GM12864 (cell line): ENCODE data around the gene PEPD.
A peak's percentile ranks its signal among the peaks of the same experiment; 100 is the strongest.

Experiments
- DNase-seq: peaks from one replicate; pipeline ENCODE4 v3.0.0-alpha.2; 2011; ENCODE audit warnings: low read depth
- H3K4me3 ChIP-seq: 2 replicates; pipeline ENCODE4 v1.5.1; 2011; ENCODE audit warnings: mild to moderate bottlenecking, low read depth, low read length, control low read depth
- CTCF ChIP-seq: IDR thresholded peaks from 2 replicates; pipeline ENCODE4 v1.5.1; 2011; ENCODE audit warnings: low read depth, mild to moderate bottlenecking, moderate library complexity, low read length, control low read depth, inconsistent platforms; ENCODE audit errors: missing control alignments

PEPD gene

GRCh38 chr19:33373453-33374235, 147.9 kb downstream of the PEPD start, which contains the start of gene CEBPG:
Gene CEBPG (plus strand): TSS chr19:33373709. CDS start chr19:33379240, 5,531 bp downstream.
- peak within 1 kb of the TSS; percentile 89 for H3K4me3 ChIP-seq
- no peak for TF ChIP-seq CTCF
- DNase-seq: peak; percentile 53

- no peak for TF ChIP-seq CTCF
- H3K4me3 ChIP-seq: no peak overlapping the region
- no peak for DNase-seq
Measured at GRCh38 chr19:33370783-33371182, 150.8 kb downstream of the PEPD start.

GRCh38 chr19:33368074-33368864, 153.3 kb downstream of the PEPD start:
- no peak for TF ChIP-seq CTCF
- DNase-seq: no peak
- no peak overlapping the region for H3K4me3 ChIP-seq

GRCh38 chr19:33366897-33367296, 154.7 kb downstream of the PEPD start:
- no peak for DNase-seq
- TF ChIP-seq CTCF: no peak
- H3K4me3 ChIP-seq: no peak overlapping the region

- H3K4me3 ChIP-seq: no peak overlapping the region
- no peak for TF ChIP-seq CTCF
- DNase-seq: no peak
Measured at GRCh38 chr19:33366127-33366526, 155.5 kb downstream of the PEPD start.

- no peak for DNase-seq
- no peak for TF ChIP-seq CTCF
- H3K4me3 ChIP-seq: no peak overlapping the region
Measured at GRCh38 chr19:33365691-33366090, 155.9 kb downstream of the PEPD start.
